Naive B cell (primary cell): ENCODE results near the gene QRSL1. TPM values are rescaled to one million over a fixed set of nuclear protein-coding genes. Genes with fewer than 3 reads are reported as not detected.

Source experiments
- ATAC-seq, 2 donors: fragments of 150-1000 bp; cut with Tn5 transposase; 2 replicates each; pipeline ENCODE4 v1.10.0; 2021; ENCODE audit warnings: low read depth in 2 of 2, mild to moderate bottlenecking in 2 of 2, moderate library complexity in 2 of 2
- DNase-seq: peaks from one replicate; pipeline ENCODE4 v3.0.0; 2022
- H3K27ac Mint-ChIP-seq, 6 donors: one replicate each; pipeline ENCODE4 v1.8.0; 2020 to 2022; ENCODE audit warnings: mild to moderate bottlenecking in 6 of 6, mixed read lengths in 6 of 6, moderate library complexity in 5 of 6, inconsistent platforms in 2 of 6
- H3K27me3 Mint-ChIP-seq, 3 donors: one replicate each; pipeline ENCODE4 v1.8.0; 2021 to 2022; ENCODE audit warnings: mixed read lengths in 3 of 3, mild to moderate bottlenecking in 1 of 3
- H3K36me3 Mint-ChIP-seq, 2 donors: one replicate each; pipeline ENCODE4 v1.8.0; 2020 to 2022; ENCODE audit warnings: mixed read lengths in 2 of 2, inconsistent platforms in 1 of 2, mild to moderate bottlenecking in 1 of 2
- H3K4me1 Mint-ChIP-seq, 3 donors: one replicate each; pipeline ENCODE4 v1.8.0; 2020 to 2022; ENCODE audit warnings: mixed read lengths in 3 of 3, inconsistent platforms in 1 of 3, mild to moderate bottlenecking in 1 of 3, moderate library complexity in 1 of 3
- H3K4me3 Mint-ChIP-seq, 8 donors: one replicate each; pipeline ENCODE4 v1.8.0; 2020 to 2022; ENCODE audit warnings: mild to moderate bottlenecking in 8 of 8, mixed read lengths in 8 of 8, moderate library complexity in 8 of 8, inconsistent platforms in 2 of 8
- H3K9me3 Mint-ChIP-seq, 7 donors: one replicate each; pipeline ENCODE4 v1.8.0; 2020 to 2022; ENCODE audit warnings: mixed read lengths in 7 of 7, mild to moderate bottlenecking in 5 of 7, inconsistent platforms in 2 of 7, moderate library complexity in 1 of 7
- polyA plus RNA-seq, 6 donors: library from polyadenylated mRNA; unstranded; fragments of 300-500 nt; fragmentation: Illumina TruSeq; gene quantifications; one replicate each; pipeline ENCODE4 v1.2.3, GENCODE V29; 2021; ENCODE audit warnings: low read depth in 6 of 6

Gene QRSL1
- polyA plus RNA-seq, 6 donors from 2014 or later, result 82.0 to 97.2 (median 88.6) TPM

DNA sequence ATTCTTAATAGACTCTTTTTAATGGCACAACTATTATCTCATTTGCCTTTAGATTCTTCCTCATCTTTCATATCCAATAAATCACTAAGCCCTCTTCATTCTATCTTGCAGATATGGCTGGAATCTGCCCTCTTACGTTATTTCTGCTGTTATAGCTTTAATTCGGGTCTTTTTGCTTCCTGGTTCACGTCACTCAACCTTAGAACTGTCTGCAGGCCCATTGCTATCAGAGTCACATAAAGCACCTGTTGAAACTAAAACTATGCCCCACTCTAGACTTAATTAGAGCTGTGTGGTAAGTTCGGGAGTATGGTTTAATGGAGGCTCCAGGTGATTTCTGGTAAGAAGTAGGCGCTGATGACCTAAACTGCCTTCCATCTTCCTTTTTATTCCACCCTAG, 988 bp downstream of the QRSL1 start:
- H3K27ac Mint-ChIP-seq, result peak overlapping the region; percentile 96 to 100 (median 98)
- H3K27me3 Mint-ChIP-seq, result no peaks in the 10 kb centered on the region
- peaks cover 0 to 4% (median 0%) of the 10 kb centered on the region in 7 donors for H3K9me3 Mint-ChIP-seq
- H3K4me1 Mint-ChIP-seq, result peaks cover 48 to 66% (median 51%) of the 10 kb centered on the region in 3 donors
- ATAC-seq (no peak), DNase-seq (no peak)
- peak overlapping the region; percentile 93 to 100 (median 98) for H3K4me3 Mint-ChIP-seq
- H3K36me3 Mint-ChIP-seq, result peaks cover 14 to 16% of the 10 kb centered on the region in 2 donors

DNA sequence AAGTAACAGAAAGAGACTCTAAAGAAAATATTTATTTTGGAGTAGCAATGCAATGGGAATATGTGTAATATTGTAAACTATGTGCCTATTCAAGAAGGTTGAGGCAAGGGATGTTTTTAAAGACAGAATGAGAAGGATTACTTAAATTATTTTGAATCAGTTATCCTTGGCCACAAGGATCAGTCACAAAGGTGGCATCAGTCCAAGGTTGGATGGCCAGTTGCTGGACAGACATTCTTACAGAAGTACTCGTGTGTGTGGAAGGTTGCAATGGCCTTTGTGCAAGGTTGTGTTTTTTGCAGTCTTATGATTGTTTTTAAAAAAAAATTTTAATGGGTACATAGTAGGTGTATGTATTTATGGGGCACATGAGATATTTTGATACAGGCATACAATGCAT, 2.0 kb downstream of the QRSL1 start:
- Mint-ChIP-seq H3K36me3 (peaks cover 14 to 16% of the 10 kb centered on the region in 2 donors), H3K9me3 (peaks cover 0 to 4% (median 0%) of the 10 kb centered on the region in 7 donors), H3K4me1 (peaks cover 40 to 66% (median 42%) of the 10 kb centered on the region in 3 donors), H3K4me3 (peak overlapping the region in 1 of 8 donors; percentile 80), H3K27me3 (no peaks in the 10 kb centered on the region), H3K27ac (no peak overlapping the region)
- ATAC-seq (no peak), DNase-seq (no peak)

GRCh38 chr6:106634565-106634964, 5.2 kb downstream of the QRSL1 start:
- H3K36me3 Mint-ChIP-seq, result peaks cover 18 to 19% of the 10 kb centered on the region in 2 donors
- no peaks in the 10 kb centered on the region for H3K27me3 Mint-ChIP-seq
- peak overlapping the region in 5 of 6 donors; percentile 41 to 92 (median 90) for H3K27ac Mint-ChIP-seq
- peak overlapping the region in 7 of 8 donors; percentile 11 to 82 (median 56) for H3K4me3 Mint-ChIP-seq
- H3K4me1 Mint-ChIP-seq, result peaks cover 56 to 74% (median 64%) of the 10 kb centered on the region in 3 donors
- DNase-seq (no peak), ATAC-seq (no peak)
- H3K9me3 Mint-ChIP-seq, result peaks cover 0 to 4% (median 0%) of the 10 kb centered on the region in 7 donors

- Mint-ChIP-seq H3K4me1 (peaks cover 57 to 72% (median 65%) of the 10 kb centered on the region in 3 donors), H3K27me3 (no peaks in the 10 kb centered on the region), H3K9me3 (peaks cover 0 to 4% (median 0%) of the 10 kb centered on the region in 7 donors), H3K27ac (peak overlapping the region; percentile 19 to 97 (median 86)), H3K36me3 (peaks cover 25 to 29% of the 10 kb centered on the region in 2 donors), H3K4me3 (peak overlapping the region; percentile 67 to 88 (median 78))
- ATAC-seq (peak; percentile 13 to 17), DNase-seq (peak; percentile 6)
Observed at GRCh38 chr6:106637051-106637716, 7.8 kb downstream of the QRSL1 start.

DNA sequence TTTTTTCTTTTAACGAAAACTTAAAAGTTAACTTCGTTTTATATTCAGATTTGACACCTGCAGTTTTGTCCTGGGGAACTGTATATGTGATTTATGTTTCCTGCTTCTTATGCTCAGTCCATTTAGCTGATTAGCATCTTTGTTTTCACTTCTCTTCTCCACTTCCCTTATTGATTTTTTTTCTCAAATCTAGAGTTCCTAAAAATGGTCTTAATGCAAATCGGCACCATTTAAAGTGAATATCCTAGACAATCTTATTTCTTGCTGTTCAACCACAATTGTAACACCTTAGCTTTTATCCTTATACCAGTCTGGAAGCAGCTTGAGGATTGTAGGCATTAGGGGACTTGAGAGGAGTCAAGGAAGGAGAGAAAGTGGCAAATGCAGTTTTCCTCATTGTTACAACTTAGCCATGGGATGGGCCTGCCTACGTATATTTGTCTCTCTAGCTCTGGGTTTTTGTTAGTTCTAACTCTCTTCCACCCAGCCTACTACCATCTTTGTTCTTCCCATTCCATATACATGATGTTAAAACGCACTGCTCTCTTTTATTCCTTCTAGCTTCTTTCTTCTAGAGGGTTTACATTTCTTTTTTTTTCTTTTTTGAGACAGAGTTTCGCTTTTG, 8.5 kb downstream of the QRSL1 start:
- H3K9me3 Mint-ChIP-seq, result peaks cover 0 to 4% (median 0%) of the 10 kb centered on the region in 7 donors
- H3K36me3 Mint-ChIP-seq, result peaks cover 31 to 35% of the 10 kb centered on the region in 2 donors
- ATAC-seq, result peak; percentile 95 to 98
- peaks cover 57 to 68% (median 67%) of the 10 kb centered on the region in 3 donors for H3K4me1 Mint-ChIP-seq
- DNase-seq, result peak; percentile 77
- no peaks in the 10 kb centered on the region for H3K27me3 Mint-ChIP-seq
- H3K4me3 Mint-ChIP-seq, result peak overlapping the region; percentile 67 to 88 (median 78)
- peak overlapping the region; percentile 70 to 97 (median 92) for H3K27ac Mint-ChIP-seq

DNA sequence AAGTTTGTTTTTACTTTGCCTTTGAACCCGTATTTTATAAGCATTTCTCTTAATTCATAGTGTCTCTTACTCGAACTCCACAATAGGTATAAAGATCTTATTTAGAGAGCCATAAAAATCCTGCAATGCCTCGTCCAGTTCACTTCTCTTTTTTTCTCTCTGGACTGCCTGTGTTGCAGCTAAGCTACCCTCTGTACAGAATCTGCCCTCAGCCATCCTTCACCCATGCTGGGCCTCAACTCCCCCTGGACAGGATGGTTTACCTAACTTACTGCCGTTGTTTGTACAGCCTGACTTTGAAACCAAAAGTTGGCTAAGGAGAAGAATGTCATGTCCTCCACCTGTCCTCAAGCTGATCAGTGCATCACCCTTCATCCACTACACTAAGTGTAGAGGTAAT, 10.4 kb downstream of the QRSL1 start:
- H3K36me3 Mint-ChIP-seq, result peaks cover 27 to 36% of the 10 kb centered on the region in 2 donors
- peak overlapping the region; percentile 84 to 97 (median 90) for H3K27ac Mint-ChIP-seq
- ATAC-seq (no peak), DNase-seq (no peak)
- H3K4me1 Mint-ChIP-seq, result peaks cover 42 to 60% (median 56%) of the 10 kb centered on the region in 3 donors
- peaks cover 0 to 2% (median 0%) of the 10 kb centered on the region in 7 donors for H3K9me3 Mint-ChIP-seq
- no peaks in the 10 kb centered on the region for H3K27me3 Mint-ChIP-seq
- peak overlapping the region; percentile 29 to 88 (median 74) for H3K4me3 Mint-ChIP-seq

GRCh38 chr6:106642476-106642875, 13.1 kb downstream of the QRSL1 start:
- peaks cover 33 to 45% (median 44%) of the 10 kb centered on the region in 3 donors for H3K4me1 Mint-ChIP-seq
- H3K9me3 Mint-ChIP-seq, result peaks cover 0 to 2% (median 0%) of the 10 kb centered on the region in 7 donors
- H3K4me3 Mint-ChIP-seq, result no peak overlapping the region
- H3K27me3 Mint-ChIP-seq, result no peaks in the 10 kb centered on the region
- no peak for ATAC-seq
- DNase-seq, result no peak
- peak overlapping the region in 2 of 6 donors; percentile 41 to 72 for H3K27ac Mint-ChIP-seq
- peaks cover 22 to 41% of the 10 kb centered on the region in 2 donors for H3K36me3 Mint-ChIP-seq

GRCh38 chr6:106643061-106643460, 13.7 kb downstream of the QRSL1 start:
- no peak overlapping the region for H3K4me3 Mint-ChIP-seq
- H3K36me3 Mint-ChIP-seq, result peaks cover 22 to 41% of the 10 kb centered on the region in 2 donors
- no peak overlapping the region for H3K27ac Mint-ChIP-seq
- H3K4me1 Mint-ChIP-seq, result peaks cover 30 to 41% (median 38%) of the 10 kb centered on the region in 3 donors
- H3K9me3 Mint-ChIP-seq, result peaks cover 0 to 2% (median 0%) of the 10 kb centered on the region in 7 donors
- no peaks in the 10 kb centered on the region for H3K27me3 Mint-ChIP-seq
- DNase-seq (no peak), ATAC-seq (no peak)

- ATAC-seq (peak; percentile 99 to 100), DNase-seq (peak; percentile 69)
- no peaks in the 10 kb centered on the region for H3K9me3 Mint-ChIP-seq
- H3K4me3 Mint-ChIP-seq, result peak overlapping the region; percentile 85 to 96 (median 92)
- H3K36me3 Mint-ChIP-seq, result peaks cover 0 to 34% of the 10 kb centered on the region in 2 donors
- peaks cover 25 to 48% (median 29%) of the 10 kb centered on the region in 3 donors for H3K4me1 Mint-ChIP-seq
- peak overlapping the region; percentile 97 to 99 (median 98) for H3K27ac Mint-ChIP-seq
- no peaks in the 10 kb centered on the region for H3K27me3 Mint-ChIP-seq
Observed at GRCh38 chr6:106648651-106649308, 19.4 kb downstream of the QRSL1 start.

- ATAC-seq (peak; percentile 44 to 48), DNase-seq (no peak)
- Mint-ChIP-seq H3K27ac (peak overlapping the region in 5 of 6 donors; percentile 33 to 74 (median 63)), H3K4me1 (peaks cover 10 to 41% (median 20%) of the 10 kb centered on the region in 3 donors), H3K9me3 (peaks cover 3 to 25% (median 14%) of the 10 kb centered on the region in 7 donors), H3K4me3 (peak overlapping the region in 1 of 8 donors; percentile 40), H3K36me3 (peaks cover 45 to 65% of the 10 kb centered on the region in 2 donors), H3K27me3 (no peaks in the 10 kb centered on the region)
Observed at GRCh38 chr6:106658469-106658868, 29.1 kb downstream of the QRSL1 start.

GRCh38 chr6:106659859-106660258, 30.5 kb downstream of the QRSL1 start:
- Mint-ChIP-seq H3K4me3 (no peak overlapping the region), H3K27me3 (no peaks in the 10 kb centered on the region), H3K36me3 (peaks cover 52 to 67% of the 10 kb centered on the region in 2 donors), H3K4me1 (peaks cover 20 to 52% (median 32%) of the 10 kb centered on the region in 3 donors), H3K9me3 (peaks cover 3 to 25% (median 14%) of the 10 kb centered on the region in 7 donors), H3K27ac (peak overlapping the region in 3 of 6 donors; percentile 10 to 79 (median 46))
- DNase-seq (no peak), ATAC-seq (no peak)

GRCh38 chr6:106662458-106662857, 33.1 kb downstream of the QRSL1 start:
- ATAC-seq, result no peak
- Mint-ChIP-seq H3K36me3 (peaks cover 53 to 65% of the 10 kb centered on the region in 2 donors), H3K9me3 (peaks cover 3 to 21% (median 12%) of the 10 kb centered on the region in 7 donors), H3K4me1 (peaks cover 33 to 69% (median 50%) of the 10 kb centered on the region in 3 donors), H3K27me3 (no peaks in the 10 kb centered on the region), H3K4me3 (peak overlapping the region in 1 of 8 donors; percentile 67), H3K27ac (peak overlapping the region in 4 of 6 donors; percentile 54 to 87 (median 68))
- no peak for DNase-seq
